Stimulated activated CD4-positive, alpha-beta T cell treated with anti-CD3 and anti-CD28 coated beads, TNF-alpha, amount 100 ng/mL, for 24 hours (primary cell): ENCODE measurements around the gene MSX2.
"Not testable (repeated sequence)": the region's sequence is repeated elsewhere in the genome, so short reads cannot be mapped to it uniquely, and the experiment has no call there.

Source experiments
- DNase-seq, 3 experiments: peaks; one replicate each; pipeline ENCODE4 v3.0.0-alpha.2; 2020; ENCODE audit warnings: low read depth in 3 of 3

The MSX2 gene

GRCh38 chr5:174733091-174733690, 8.8 kb downstream of the MSX2 start:
- DNase-seq, result no peak

GRCh38 chr5:174733836-174734235, 9.5 kb downstream of the MSX2 start:
- no peak for DNase-seq

- no peak for DNase-seq
These were observed 10.5 kb downstream of the MSX2 start for GRCh38 chr5:174734571-174735497.

- DNase-seq, result peak in 1 of 3 experiments; percentile 14
These were observed 11.3 kb downstream of the MSX2 start for GRCh38 chr5:174735498-174736330.

GRCh38 chr5:174736331-174736721, 11.9 kb downstream of the MSX2 start:
- DNase-seq, result no peak

GRCh38 chr5:174736777-174737176, 12.4 kb downstream of the MSX2 start:
- no peak for DNase-seq

GRCh38 chr5:174737330-174737729, 12.9 kb downstream of the MSX2 start:
- DNase-seq, result no peak

GRCh38 chr5:174741352-174741751, 17.0 kb downstream of the MSX2 start:
- DNase-seq, result no peak

- DNase-seq, result no peak
These were observed 20.5 kb downstream of the MSX2 start for GRCh38 chr5:174744896-174745295.

GRCh38 chr5:174745590-174746103, 21.3 kb downstream of the MSX2 start:
- DNase-seq, result no peak

- no peak for DNase-seq
These were observed 26.3 kb downstream of the MSX2 start for GRCh38 chr5:174750711-174751110.

GRCh38 chr5:174751154-174752000, 27.0 kb downstream of the MSX2 start:
- no peak for DNase-seq

- DNase-seq, result no peak
These were observed 27.7 kb downstream of the MSX2 start for GRCh38 chr5:174752121-174752520.

- DNase-seq, result no peak
These were observed 30.7 kb downstream of the MSX2 start for GRCh38 chr5:174755106-174755505.

GRCh38 chr5:174759091-174759490, 34.7 kb downstream of the MSX2 start:
- no peak for DNase-seq

GRCh38 chr5:174760721-174761120, 36.3 kb downstream of the MSX2 start:
- no peak for DNase-seq

GRCh38 chr5:174761341-174761740, 37.0 kb downstream of the MSX2 start:
- DNase-seq, result not testable (repeated sequence)

- DNase-seq, result no peak
These were observed 39.9 kb downstream of the MSX2 start for GRCh38 chr5:174764309-174764708.

- no peak for DNase-seq
These were observed 41.2 kb downstream of the MSX2 start for GRCh38 chr5:174765540-174765939.

- DNase-seq, result no peak
These were observed 43.3 kb downstream of the MSX2 start for GRCh38 chr5:174767670-174768069.

GRCh38 chr5:174769005-174769404, 44.6 kb downstream of the MSX2 start:
- DNase-seq, result no peak
